Stimulated activated naive B cell treated with anti-CD40 and anti-IgM and Interleukin-4, amounts not matched to agents 10 μg/mL and 1 μg/mL and 100 μg/mL, for 72 hours (primary cell): Measurements from ENCODE around the gene NACC2.
"Not testable (repeated sequence)": the region's sequence is repeated elsewhere in the genome, so short reads cannot be mapped to it uniquely, and the experiment has no call there.

Experiments used
- ATAC-seq, 2 donors: fragments of 150-1000 bp; cut with Tn5 transposase; replicated peaks; 2 replicates each; pipeline ENCODE4 v1.10.0; 2021; ENCODE audit warnings: moderate library complexity in 1 of 2
- DNase-seq: peaks from one replicate; pipeline ENCODE4 v3.0.0; 2021
- H3K27ac Mint-ChIP-seq: one replicate; pipeline ENCODE4 v1.8.0; 2022; ENCODE audit warnings: mild to moderate bottlenecking, mixed read lengths
- H3K27me3 Mint-ChIP-seq, 2 donors: one replicate each; pipeline ENCODE4 v1.8.0; 2022; ENCODE audit warnings: mixed read lengths in 2 of 2
- H3K36me3 Mint-ChIP-seq, 2 donors: one replicate each; pipeline ENCODE4 v1.8.0; 2022; ENCODE audit warnings: mixed read lengths in 2 of 2, mild to moderate bottlenecking in 1 of 2
- H3K4me1 Mint-ChIP-seq, 2 donors: one replicate each; pipeline ENCODE4 v1.8.0; 2022; ENCODE audit warnings: mixed read lengths in 2 of 2, mild to moderate bottlenecking in 1 of 2
- H3K4me3 Mint-ChIP-seq, 2 donors: one replicate each; pipeline ENCODE4 v1.8.0; 2022; ENCODE audit warnings: mild to moderate bottlenecking in 2 of 2, mixed read lengths in 2 of 2, moderate library complexity in 1 of 2
- H3K9me3 Mint-ChIP-seq, 2 donors: one replicate each; pipeline ENCODE4 v1.8.0; 2022; ENCODE audit warnings: mixed read lengths in 2 of 2, mild to moderate bottlenecking in 1 of 2

Gene NACC2

DNA sequence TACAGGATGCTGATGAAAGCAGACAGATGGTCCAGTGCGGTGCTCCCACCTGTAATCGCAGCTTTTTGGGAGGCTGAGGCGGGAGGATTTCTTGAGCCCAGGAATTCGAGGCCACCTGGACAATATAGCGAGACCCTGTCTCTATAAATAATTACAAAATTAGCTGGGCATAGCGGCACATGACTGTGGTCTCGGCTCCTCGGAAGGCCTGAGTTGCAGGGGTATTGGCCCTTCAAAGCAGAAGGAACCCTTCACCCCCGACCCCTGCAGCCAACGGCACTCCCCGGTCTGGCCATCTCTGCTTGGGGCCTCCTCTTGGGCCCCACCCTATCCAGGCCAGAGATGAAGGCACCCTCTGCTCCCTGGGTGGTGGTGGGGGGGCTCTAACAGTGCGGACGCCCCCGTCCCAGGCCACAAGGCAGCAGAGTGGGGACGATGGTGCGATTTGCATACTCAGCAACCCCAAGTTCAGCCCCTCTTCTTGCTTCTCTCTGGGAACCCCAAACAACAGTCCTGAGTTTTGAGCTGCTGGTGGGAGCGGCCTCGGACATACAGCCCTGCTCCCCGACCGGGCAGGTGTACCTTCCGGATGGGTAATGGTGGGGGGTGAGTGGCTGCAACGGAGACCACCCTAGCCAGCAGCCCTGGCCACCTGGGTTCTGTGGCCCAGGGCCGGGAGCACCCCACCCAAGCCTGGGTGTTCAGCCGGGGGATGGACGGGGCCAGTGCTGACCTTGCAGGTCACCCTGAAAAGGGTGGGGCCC, 50.7 kb downstream of the NACC2 start:
- Mint-ChIP-seq H3K27ac (no peak overlapping the region), H3K4me1 (no peaks in the 10 kb centered on the region), H3K36me3 (peaks cover 0 to 3% of the 10 kb centered on the region in 2 donors), H3K27me3 (peaks cover 9 to 14% of the 10 kb centered on the region in 2 donors), H3K4me3 (no peak overlapping the region), H3K9me3 (peaks cover 4% of the 10 kb centered on the region in 2 donors)
- ATAC-seq (no peak), DNase-seq (no peak)

DNA sequence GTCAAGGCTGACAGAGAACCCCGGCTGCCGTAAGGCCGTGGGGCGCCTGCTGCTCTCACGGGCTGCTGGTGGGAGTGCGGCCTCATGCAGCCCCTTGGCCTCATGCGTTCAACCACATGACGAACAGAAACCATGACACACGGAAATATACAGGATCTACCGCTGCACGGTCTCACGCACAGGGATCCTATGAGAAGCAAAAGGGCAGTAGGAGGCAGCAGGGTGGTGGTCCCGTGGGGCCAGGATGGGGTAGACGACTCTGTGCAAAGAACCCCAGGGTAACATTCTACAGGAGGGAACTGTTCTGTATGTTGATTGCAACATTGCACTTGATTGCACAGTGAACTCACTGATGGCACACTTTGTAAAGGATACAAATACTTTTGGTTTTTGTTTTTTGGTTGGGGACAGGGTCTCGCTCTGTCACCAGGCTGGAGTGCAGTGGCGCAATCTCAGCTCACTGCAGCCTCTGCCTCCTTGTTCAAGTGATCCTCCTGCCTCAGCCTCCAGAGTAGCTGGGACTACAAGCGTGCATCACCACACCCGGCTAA, 51.6 kb downstream of the NACC2 start:
- H3K4me1 Mint-ChIP-seq = no peaks in the 10 kb centered on the region
- no peak overlapping the region for H3K27ac Mint-ChIP-seq
- H3K4me3 Mint-ChIP-seq = no peak overlapping the region
- peak in 1 of 2 donors; percentile 23 for ATAC-seq
- H3K36me3 Mint-ChIP-seq = peaks cover 0 to 3% of the 10 kb centered on the region in 2 donors
- no peak for DNase-seq
- H3K27me3 Mint-ChIP-seq = peaks cover under 1 to 18% of the 10 kb centered on the region in 2 donors
- H3K9me3 Mint-ChIP-seq = peaks cover 10 to 13% of the 10 kb centered on the region in 2 donors

DNA sequence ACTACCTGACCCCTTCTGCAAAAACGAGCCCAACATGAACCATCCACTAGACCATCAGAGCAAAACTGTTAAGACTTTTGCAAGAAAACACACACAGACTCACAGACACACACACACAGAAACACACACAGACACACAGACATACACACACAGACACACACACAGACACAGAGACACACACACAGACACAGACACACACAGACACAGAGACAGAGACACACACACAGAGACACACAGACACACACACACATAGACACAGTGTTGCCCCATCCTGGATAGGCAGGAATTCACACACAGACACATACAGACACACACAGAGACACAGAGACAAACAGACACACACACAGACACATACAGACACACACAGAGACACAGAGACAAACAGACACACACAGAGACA, 52.5 kb downstream of the NACC2 start:
- Mint-ChIP-seq H3K4me1 (no peaks in the 10 kb centered on the region), H3K27me3 (peaks cover 5 to 9% of the 10 kb centered on the region in 2 donors), H3K27ac (no peak overlapping the region), H3K9me3 (peaks cover 13 to 18% of the 10 kb centered on the region in 2 donors), H3K36me3 (peaks cover 2 to 3% of the 10 kb centered on the region in 2 donors), H3K4me3 (no peak overlapping the region)
- no peak for ATAC-seq
- no peak for DNase-seq

DNA sequence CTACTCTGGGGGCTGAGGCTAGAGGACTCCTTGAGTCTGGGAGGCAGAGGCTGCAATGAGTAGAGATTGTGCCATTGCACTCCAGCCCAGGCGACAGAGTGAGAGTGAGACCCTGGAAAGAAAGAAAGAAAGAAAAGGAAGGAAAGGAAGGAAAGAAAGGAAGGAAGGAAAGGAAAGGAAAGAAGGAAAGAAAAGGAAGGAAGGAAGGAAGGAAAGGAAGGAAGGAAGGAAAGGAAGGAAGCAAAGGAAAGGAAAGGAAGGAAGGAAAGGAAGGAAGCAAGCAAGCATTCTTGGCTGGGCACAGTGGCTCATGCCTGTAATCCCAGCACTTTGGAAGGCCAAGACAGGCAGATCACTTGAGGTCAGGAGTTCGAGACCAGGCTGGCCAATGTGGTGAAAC, 54.2 kb downstream of the NACC2 start:
- not testable (repeated sequence) for H3K27ac Mint-ChIP-seq, ATAC-seq

DNA sequence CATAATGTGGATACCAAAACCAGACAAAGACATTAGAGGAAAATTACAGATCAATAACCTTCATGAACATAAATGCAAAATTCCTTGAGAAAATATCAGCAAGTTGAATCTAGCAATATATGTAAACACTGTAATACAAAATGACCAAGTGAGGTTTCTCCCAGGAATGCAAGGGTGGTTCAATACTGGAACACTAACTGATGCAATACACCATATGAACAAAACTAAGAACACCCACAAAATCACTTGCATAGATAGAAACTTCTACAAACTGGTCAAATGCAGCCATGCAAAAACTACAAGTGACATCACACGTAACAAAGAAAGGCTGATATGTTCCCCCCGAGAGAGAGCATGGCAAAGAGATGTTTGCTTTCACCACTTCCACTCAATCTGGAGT, 55.6 kb downstream of the NACC2 start:
- no peak overlapping the region for H3K27ac Mint-ChIP-seq
- H3K27me3 Mint-ChIP-seq = peaks cover 13 to 20% of the 10 kb centered on the region in 2 donors
- H3K9me3 Mint-ChIP-seq = peaks cover 21 to 28% of the 10 kb centered on the region in 2 donors
- H3K4me1 Mint-ChIP-seq = no peaks in the 10 kb centered on the region
- no peak overlapping the region for H3K4me3 Mint-ChIP-seq
- no peak for DNase-seq
- peaks cover 2 to 3% of the 10 kb centered on the region in 2 donors for H3K36me3 Mint-ChIP-seq
- ATAC-seq = no peak

More for the DNA sequence above, 54.2 kb downstream of the NACC2 start:
- H3K4me1 Mint-ChIP-seq, DNase-seq, H3K36me3 Mint-ChIP-seq, H3K27me3 Mint-ChIP-seq, H3K4me3 Mint-ChIP-seq: not testable (repeated sequence)
- peaks cover 21 to 28% of the 10 kb centered on the region in 2 donors for H3K9me3 Mint-ChIP-seq

DNA sequence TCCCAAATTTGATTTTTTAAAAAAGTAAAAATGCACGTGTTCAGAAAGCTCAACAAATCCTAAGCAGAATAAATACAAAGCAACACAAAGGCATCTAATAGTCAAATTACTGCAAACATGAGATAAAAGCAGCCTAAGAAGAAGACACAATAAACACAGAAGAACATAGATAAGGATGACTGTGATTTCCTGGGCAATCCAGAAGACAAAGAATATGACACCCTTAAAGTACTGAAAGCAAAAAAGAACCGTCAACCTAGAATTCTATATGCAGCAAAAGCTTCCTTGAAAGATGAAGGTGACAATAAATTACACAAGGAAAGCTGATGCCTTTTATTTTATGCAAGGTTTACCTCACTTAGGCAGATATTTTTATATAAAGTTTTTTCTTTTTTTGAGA, 58.2 kb downstream of the NACC2 start:
- peaks cover 21 to 24% of the 10 kb centered on the region in 2 donors for H3K27me3 Mint-ChIP-seq
- H3K27ac Mint-ChIP-seq = no peak overlapping the region
- no peaks in the 10 kb centered on the region for H3K4me1 Mint-ChIP-seq
- peaks cover 21 to 28% of the 10 kb centered on the region in 2 donors for H3K9me3 Mint-ChIP-seq
- H3K36me3 Mint-ChIP-seq = peaks cover 2 to 3% of the 10 kb centered on the region in 2 donors
- H3K4me3 Mint-ChIP-seq = no peak overlapping the region
- ATAC-seq = no peak
- DNase-seq = no peak

DNA sequence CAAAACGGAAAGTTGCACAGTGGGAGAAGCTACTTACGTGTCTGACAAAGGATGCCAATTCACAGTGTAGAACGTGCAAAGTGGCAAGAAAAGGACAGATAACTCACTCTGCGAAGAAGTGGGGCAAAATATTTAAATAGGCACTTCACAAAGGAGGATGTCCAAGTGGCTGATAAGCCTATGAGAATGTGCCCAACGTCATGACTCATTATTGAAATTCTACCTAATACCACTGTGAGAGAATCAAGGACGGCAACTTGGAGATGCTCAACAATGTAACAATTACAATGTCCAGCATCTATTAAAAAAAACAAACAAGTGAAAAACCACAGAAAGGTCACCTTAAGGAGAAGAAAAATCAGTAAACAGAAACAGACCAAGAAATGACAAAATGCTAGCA, 59.0 kb downstream of the NACC2 start:
- Mint-ChIP-seq H3K27me3 (peaks cover 23 to 25% of the 10 kb centered on the region in 2 donors), H3K36me3 (peaks cover 2 to 3% of the 10 kb centered on the region in 2 donors), H3K4me3 (no peak overlapping the region), H3K4me1 (no peaks in the 10 kb centered on the region), H3K27ac (no peak overlapping the region), H3K9me3 (peaks cover 21 to 28% of the 10 kb centered on the region in 2 donors)
- ATAC-seq = no peak
- DNase-seq = no peak

DNA sequence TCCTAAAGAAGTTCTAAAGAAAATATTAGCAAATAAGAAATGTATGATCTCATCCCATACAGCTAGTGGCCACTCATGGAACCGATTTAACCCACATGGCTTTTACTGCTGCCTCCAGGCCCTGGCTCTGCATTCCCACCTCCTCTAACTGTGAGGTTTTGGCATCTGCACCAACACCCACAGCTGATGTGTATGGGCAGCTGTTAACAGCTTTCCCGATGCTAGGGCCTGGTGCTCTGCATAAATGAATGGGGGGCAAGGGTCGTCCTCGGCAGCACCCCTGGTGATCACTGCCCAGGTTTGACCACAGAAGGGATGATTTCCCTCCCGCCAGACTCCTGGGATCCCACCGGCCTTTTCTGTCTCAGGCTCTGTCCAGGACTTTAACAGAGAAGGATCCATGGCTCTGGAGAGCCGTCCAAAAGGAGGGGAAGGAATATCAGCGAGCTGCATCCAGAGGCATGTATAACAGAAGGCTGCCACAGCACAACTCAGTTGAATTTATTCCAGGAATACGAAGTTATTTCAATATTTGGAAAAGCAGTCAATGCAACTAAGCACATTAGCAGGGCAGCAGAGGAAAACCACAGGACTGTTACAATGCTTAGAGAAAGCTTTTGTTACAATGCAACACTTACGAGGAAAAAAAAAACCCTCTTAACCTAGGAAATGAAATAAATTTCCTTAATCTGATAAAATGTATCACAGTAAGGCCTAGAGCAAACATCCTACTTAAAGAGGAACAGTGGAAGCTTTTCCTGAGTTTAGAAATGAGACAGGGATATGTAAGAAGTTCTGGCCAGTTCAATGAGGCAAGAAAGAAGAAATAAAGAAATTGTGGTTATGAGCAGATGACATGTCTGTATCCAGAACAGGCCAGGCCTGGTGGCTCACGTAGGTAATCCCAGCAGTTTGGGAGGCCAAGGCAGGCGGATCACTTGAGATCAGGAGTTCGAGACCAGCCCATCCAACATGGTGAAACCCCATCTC, 63.1 kb downstream of the NACC2 start:
- Mint-ChIP-seq H3K36me3 (no peaks in the 10 kb centered on the region), H3K4me1 (no peaks in the 10 kb centered on the region), H3K27me3 (peaks cover 20 to 24% of the 10 kb centered on the region in 2 donors), H3K4me3 (no peak overlapping the region), H3K27ac (no peak overlapping the region), H3K9me3 (peaks cover 8 to 11% of the 10 kb centered on the region in 2 donors)
- DNase-seq (no peak), ATAC-seq (no peak)

DNA sequence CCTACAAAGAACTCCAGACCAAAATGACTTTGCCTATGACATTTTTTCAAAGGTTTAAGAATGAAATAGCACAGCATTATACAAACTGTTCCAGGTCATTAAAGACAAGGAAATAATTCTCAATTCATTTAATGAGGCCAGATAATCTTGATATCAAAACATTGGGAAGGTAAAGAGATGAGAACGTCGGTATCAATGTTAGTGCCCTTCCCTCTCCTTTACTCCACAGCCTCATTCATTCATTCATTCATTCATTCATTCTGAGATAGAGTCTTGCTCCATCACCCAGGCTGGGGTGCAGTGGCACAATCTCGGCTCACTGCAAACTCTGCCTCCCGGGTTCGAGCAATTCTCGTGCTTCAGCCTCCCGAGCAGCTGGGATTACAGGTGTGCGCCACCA, 64.0 kb downstream of the NACC2 start:
- Mint-ChIP-seq H3K4me3 (no peak overlapping the region), H3K36me3 (peaks cover 0 to 4% of the 10 kb centered on the region in 2 donors), H3K27ac (no peak overlapping the region), H3K4me1 (no peaks in the 10 kb centered on the region), H3K9me3 (peaks cover 2 to 6% of the 10 kb centered on the region in 2 donors), H3K27me3 (peaks cover 20 to 28% of the 10 kb centered on the region in 2 donors)
- DNase-seq (no peak), ATAC-seq (no peak)

DNA sequence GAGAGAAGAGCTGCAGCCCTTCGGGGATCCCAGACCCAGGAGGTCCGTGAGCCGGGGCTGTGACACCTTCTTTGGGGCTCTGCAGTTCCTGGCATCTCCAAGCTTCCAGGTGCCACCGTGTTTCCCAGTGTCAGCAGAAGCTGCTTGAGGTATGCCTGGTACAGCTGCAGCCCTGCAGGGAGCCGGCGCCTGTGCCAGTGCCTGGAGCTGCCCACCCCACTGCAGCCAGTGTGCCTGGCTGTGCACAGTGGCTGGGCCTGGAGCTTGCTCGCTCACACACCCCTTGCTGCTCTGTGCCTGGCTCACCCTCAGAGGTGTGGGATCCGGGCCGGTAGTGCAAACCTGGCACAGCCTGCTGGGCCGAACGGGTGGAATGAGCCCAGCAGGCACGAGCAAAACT, 65.5 kb downstream of the NACC2 start:
- Mint-ChIP-seq H3K9me3 (peaks cover 3 to 5% of the 10 kb centered on the region in 2 donors), H3K4me3 (no peak overlapping the region), H3K4me1 (no peaks in the 10 kb centered on the region), H3K36me3 (peaks cover 0 to 8% of the 10 kb centered on the region in 2 donors), H3K27ac (no peak overlapping the region), H3K27me3 (peaks cover 14 to 33% of the 10 kb centered on the region in 2 donors)
- ATAC-seq (no peak), DNase-seq (no peak)

DNA sequence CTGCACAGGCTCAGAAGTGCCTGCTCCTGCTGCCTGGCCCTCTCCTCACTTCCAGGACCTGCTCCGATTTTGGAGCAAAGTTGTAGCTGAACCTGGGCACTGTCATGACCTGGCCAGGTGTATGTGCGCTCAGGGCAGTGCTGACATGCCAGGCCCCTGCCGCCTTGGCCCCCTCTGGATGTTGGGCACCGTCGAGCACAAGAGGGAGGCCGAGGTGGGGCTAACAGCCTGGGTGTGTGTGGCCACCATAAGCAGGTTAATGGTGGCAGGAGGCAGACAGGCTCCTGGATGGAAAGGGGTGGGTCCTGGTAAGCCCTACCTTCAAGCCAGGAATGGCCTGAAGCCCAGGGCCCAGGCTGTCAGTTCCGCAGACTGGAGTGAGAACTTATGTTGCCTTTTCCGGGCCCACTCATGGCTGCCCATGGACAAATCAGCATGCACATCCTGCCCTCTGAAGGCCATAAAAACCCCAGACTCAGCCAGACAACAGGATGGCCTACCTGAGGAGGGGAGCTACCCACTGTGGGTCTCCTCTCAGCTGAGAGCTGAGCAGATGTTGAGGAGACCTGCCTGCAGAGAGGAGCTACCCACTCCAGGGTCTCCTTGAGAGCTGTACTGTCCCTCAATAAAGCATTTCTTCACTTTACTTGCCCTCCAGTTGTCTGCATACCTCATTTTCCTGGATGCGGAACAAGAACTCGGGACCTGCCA, 66.2 kb downstream of the NACC2 start:
- Mint-ChIP-seq H3K9me3 (peaks cover 3 to 5% of the 10 kb centered on the region in 2 donors), H3K36me3 (peaks cover 0 to 8% of the 10 kb centered on the region in 2 donors), H3K27ac (no peak overlapping the region), H3K4me3 (no peak overlapping the region), H3K4me1 (no peaks in the 10 kb centered on the region), H3K27me3 (peaks cover 15 to 38% of the 10 kb centered on the region in 2 donors)
- ATAC-seq = no peak
- DNase-seq = no peak

DNA sequence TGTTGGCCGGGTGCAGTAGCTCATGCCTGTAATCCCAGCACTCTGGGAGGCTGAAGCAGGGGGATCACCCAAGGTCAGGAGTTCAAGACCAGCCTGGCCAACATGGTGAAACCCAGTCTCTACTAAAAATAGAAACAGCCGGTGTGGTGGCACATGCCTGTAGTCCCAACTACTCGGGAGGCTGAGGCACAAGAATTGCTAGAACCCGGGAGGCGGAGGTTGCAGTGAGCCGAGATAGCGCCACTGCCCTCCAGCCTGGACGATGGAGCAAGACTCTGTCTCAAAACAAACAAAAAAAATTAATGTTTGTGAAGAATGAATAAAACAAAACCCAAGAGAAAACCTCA, 68.2 kb downstream of the NACC2 start:
- peaks cover 24 to 42% of the 10 kb centered on the region in 2 donors for H3K27me3 Mint-ChIP-seq
- not testable (repeated sequence) for H3K4me3 Mint-ChIP-seq, H3K9me3 Mint-ChIP-seq, DNase-seq, H3K27ac Mint-ChIP-seq, H3K4me1 Mint-ChIP-seq, H3K36me3 Mint-ChIP-seq, ATAC-seq

DNA sequence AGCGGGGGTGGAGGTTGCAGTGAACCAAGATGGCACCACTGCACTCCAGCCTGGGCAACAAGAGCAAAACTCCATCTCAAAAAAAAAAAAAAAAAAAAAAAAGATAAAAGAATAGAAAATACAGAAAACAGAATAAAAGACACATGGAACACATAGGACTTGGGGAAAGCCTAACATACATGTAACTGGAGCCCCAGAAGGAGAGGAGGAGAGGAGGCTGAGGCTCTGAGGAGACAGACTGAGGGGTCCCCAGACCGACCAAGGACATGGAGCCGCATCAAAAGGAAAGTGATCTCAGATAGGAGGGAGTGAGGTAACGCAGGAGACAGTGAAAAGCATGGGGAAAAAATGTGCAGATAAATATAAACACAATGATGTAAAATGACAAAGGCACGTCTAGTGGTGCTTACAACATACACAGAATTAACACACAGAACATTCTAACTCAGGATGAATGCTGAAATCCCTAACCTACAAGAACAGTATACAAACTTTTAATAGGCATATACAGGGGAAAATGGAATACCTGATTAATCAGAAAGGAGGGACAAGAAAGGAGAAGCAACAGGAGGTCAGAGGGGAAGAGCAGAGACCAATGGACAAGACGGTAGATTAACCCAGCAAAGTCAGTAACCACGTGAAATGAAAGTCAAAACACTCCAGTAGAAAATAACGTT, 68.7 kb downstream of the NACC2 start:
- no peak overlapping the region for H3K27ac Mint-ChIP-seq

More for the DNA sequence above, 68.7 kb downstream of the NACC2 start:
- H3K9me3 Mint-ChIP-seq = peaks cover 5% of the 10 kb centered on the region in 2 donors
- peaks cover 30 to 39% of the 10 kb centered on the region in 2 donors for H3K27me3 Mint-ChIP-seq
- peaks cover 0 to 8% of the 10 kb centered on the region in 2 donors for H3K36me3 Mint-ChIP-seq
- no peak for DNase-seq
- H3K4me1 Mint-ChIP-seq = no peaks in the 10 kb centered on the region
- H3K4me3 Mint-ChIP-seq = no peak overlapping the region
- ATAC-seq = no peak
